Left ventricle myocardium inferior (tissue), 1 donor: Measurements from ENCODE around the gene TPP1. TPM values are rescaled to one million over a fixed set of nuclear protein-coding genes. Genes with fewer than 3 reads are reported as not detected.

ENCODE experiments used
- DNase-seq: peaks from one replicate; pipeline ENCODE4 v3.0.0-alpha.2; 2020
- H3K27ac ChIP-seq: fragments of 200-600 bp; replicated peaks from 2 replicates; pipeline ENCODE4 v1.8.0; 2021
- H3K27me3 ChIP-seq: fragments of 200-600 bp; 2 replicates; pipeline ENCODE4 v1.8.0; 2021; ENCODE audit warnings: low read depth
- H3K36me3 ChIP-seq: fragments of 200-600 bp; 2 replicates; pipeline ENCODE4 v1.8.0; 2021
- H3K4me1 ChIP-seq: fragments of 200-600 bp; 2 replicates; pipeline ENCODE4 v1.8.0; 2021
- H3K4me3 ChIP-seq: fragments of 200-600 bp; 2 replicates; pipeline ENCODE4 v1.8.0; 2021; ENCODE audit warnings: mild to moderate bottlenecking, moderate library complexity
- H3K9me3 ChIP-seq: fragments of 200-600 bp; replicated peaks from 2 replicates; pipeline ENCODE4 v1.8.0; 2021
- intact Hi-C: fragments of 100-400 bp; cut with micrococcal nuclease; formaldehyde crosslinking; loops from one replicate; pipeline ENCODE4 v1.11.0; 2022
- total RNA-seq: library from RNA; stranded (reverse); fragmentation: NEBNext Ultra II Directional; extraction: Animal tissue kit (Norgen Biotek cat#: 25700); gene quantifications from one replicate; pipeline ENCODE4 v1.2.1, GENCODE V29; 2021
- TF ChIP-seq, protein P1 (sequence below): fragments of 200-600 bp; IDR thresholded peaks from 2 replicates; pipeline ENCODE4 v1.8.0; 2021; ENCODE audit warnings: antibody characterized with exemption, mild to moderate bottlenecking, borderline replicate concordance
- donor health status: DM: no; HTN: yes; CAD: no; lungs with severe emphysema.

TPP1 gene
- total RNA-seq, 1 donor from 2014 or later, result 84.2 TPM

DNA sequence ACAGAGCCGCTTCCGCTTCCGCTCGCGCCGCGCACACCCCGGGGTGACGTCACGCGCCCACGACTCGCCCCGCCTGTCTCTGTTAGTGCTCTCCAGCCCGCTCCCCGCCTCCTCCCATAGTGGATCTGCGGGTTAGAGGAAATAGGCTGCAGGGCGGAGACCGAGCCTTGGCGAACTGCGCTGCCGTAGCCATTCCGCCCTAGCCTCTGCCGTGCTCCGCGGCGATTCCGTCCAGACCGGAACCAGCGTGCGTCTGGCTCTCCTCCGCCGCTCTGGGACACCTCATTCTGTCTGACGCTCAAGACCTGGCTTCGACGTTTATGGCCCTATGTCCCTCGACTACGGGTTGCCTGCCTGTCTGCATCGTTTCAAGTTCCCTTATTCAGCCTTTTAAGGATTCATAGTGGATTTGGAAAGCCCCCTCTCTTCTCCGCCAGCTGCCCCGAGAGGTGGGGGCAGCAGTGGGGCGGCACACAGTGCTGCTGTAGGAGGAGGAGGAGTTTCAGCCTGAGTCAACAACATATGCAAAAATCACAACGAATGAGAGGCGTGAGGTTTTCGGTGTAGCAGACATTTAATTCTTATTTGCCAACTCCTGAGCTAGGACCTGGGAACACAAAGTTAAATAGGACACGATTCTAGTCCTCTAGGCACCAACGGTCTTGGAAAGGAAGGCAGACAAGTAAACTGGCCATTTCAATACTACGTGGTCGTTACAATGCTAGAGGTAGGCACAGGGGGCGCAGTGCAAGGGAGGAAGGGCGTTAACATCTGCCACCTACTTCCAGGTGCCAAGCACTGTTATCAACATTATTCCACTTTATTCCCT is 6.8 kb downstream of the TPP1 start, which contains the start of gene TAF10:
Gene TAF10, minus strand, starts transcription at position 4 of the 829 bp plus-strand sequence. CDS start 27 bp downstream, outside the sequence.
- intact Hi-C loops, result no loop called here
- H3K36me3 ChIP-seq, result peaks cover 60% of the 10 kb centered on the region
- TF ChIP-seq, protein P1, sequence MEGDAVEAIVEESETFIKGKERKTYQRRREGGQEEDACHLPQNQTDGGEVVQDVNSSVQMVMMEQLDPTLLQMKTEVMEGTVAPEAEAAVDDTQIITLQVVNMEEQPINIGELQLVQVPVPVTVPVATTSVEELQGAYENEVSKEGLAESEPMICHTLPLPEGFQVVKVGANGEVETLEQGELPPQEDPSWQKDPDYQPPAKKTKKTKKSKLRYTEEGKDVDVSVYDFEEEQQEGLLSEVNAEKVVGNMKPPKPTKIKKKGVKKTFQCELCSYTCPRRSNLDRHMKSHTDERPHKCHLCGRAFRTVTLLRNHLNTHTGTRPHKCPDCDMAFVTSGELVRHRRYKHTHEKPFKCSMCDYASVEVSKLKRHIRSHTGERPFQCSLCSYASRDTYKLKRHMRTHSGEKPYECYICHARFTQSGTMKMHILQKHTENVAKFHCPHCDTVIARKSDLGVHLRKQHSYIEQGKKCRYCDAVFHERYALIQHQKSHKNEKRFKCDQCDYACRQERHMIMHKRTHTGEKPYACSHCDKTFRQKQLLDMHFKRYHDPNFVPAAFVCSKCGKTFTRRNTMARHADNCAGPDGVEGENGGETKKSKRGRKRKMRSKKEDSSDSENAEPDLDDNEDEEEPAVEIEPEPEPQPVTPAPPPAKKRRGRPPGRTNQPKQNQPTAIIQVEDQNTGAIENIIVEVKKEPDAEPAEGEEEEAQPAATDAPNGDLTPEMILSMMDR, result peak; percentile 52
- peaks cover 60% of the 10 kb centered on the region for H3K4me1 ChIP-seq
- no peaks in the 10 kb centered on the region for H3K9me3 ChIP-seq
- peak; percentile 99 for DNase-seq
- H3K27ac ChIP-seq, result peak within 1 kb of the TSS; percentile 99
- H3K27me3 ChIP-seq, result no peaks in the 10 kb centered on the region
- H3K4me3 ChIP-seq, result peak within 1 kb of the TSS; percentile 83

DNA sequence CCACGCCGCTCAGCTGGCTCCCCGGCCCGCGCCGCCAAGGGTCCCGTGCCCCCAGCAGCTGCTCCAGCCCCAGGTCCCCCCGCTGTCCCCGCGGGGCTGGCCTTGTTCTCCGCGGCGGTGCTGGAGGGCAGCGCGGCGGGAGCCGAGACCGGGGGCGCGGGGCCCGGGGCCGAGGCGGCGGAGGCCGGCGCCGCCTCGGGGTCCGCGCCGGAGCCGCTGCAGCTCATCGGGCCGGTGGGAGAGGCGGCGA is 7.3 kb downstream of the TPP1 start:
- Histone ChIP-seq H3K27ac (peak overlapping the region; percentile 99), H3K36me3 (peaks cover 60% of the 10 kb centered on the region), H3K4me3 (peak overlapping the region; percentile 83), H3K27me3 (no peaks in the 10 kb centered on the region), H3K9me3 (no peaks in the 10 kb centered on the region), H3K4me1 (peaks cover 62% of the 10 kb centered on the region)
- DNase-seq, result no peak
- TF ChIP-seq, protein P1, result no peak
- intact Hi-C loops, result no loop called here

DNA sequence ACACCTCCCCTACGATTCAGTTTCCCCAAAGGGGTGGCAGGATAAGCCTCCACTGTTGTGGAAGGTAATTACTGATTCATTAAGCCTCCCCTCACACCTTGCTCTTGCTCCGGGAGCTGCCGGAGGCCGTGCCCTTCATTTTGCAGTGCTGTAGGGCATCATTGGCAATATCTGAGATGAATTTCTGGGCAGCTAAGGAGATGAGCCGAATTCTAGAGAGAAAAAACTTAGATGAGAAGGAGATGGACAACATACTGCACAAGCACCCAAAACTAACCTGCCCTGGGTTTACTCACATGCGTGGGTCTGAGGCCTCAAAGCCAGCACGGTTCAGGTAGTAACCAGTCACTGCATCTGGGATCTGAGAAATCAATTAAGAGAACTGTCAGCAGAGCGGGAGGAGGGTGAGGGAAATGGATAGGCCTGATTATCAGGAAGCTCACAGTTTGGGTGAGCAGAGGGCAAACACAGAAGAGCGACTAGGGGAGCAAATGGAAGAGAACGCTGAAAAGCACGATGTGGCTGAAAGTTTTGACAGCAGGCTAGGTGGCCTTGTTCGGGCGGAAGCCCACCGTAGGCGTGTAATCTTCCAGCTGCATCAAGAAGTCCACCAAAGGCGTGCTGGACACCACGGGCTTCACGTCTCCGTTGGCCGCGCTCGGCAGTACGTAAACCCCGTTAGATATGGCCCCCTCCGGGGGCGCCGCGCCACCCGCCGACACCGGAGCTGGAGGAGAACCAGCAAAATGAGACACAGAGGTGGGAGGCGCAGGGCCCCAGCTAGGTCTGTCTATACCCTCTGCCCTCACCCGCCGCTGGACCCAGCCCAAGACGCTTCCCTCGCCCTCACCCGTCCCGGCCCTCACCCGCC is 7.9 kb downstream of the TPP1 start:
- TF ChIP-seq, protein P1, result no peak
- no peaks in the 10 kb centered on the region for H3K27me3 ChIP-seq
- intact Hi-C loops, result no loop called here
- H3K36me3 ChIP-seq, result peaks cover 56% of the 10 kb centered on the region
- peak overlapping the region; percentile 99 for H3K27ac ChIP-seq
- peak overlapping the region; percentile 83 for H3K4me3 ChIP-seq
- DNase-seq, result peak; percentile 48
- H3K9me3 ChIP-seq, result no peaks in the 10 kb centered on the region
- peaks cover 68% of the 10 kb centered on the region for H3K4me1 ChIP-seq

DNA sequence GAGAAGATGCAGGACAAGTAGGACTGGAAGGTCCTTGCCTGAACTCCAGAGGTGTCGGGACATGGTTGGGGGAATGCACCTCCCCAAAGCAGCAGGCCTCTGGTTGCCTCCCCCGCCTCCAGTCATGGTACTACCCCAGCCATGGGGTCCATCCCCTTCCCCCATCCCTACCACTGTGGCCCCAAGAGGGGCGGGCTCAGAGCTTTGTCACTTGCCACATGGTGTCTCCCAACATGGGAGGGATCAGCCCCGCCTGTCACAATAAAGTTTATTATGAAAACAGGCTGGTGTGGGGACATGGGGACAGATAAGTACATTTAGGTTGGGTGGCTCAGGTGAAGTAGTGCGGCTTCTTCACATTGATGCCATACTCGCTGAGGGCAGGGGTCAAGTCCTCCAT is 8.6 kb downstream of the TPP1 start:
- H3K4me3 ChIP-seq, result peak overlapping the region; percentile 83
- H3K4me1 ChIP-seq, result peaks cover 75% of the 10 kb centered on the region

DNA sequence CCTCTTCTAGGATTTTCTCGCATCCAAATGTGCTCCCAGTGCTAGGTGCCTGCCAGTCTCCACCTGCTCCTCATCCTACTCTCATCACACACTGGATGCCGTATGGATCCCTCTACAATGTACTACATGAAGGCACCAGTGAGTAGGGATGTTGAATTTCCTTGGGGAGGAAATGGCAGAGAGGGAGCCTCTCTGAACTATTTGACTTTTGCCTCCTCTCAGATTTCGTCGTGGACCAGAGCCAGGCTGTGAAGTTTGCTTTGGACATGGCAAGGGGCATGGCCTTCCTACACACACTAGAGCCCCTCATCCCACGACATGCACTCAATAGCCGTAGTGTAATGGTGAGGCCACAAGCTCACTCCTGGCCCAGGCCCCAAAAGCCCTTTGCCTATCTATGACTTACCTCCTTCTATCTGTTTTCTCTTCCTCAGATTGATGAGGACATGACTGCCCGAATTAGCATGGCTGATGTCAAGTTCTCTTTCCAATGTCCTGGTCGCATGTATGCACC is 9.7 kb downstream of the TPP1 start:
- intact Hi-C loops, result no loop called here
- H3K4me1 ChIP-seq, result peaks cover 85% of the 10 kb centered on the region
- TF ChIP-seq, protein P1, result no peak

More for the DNA sequence above, 8.6 kb downstream of the TPP1 start:
- Histone ChIP-seq H3K9me3 (no peaks in the 10 kb centered on the region), H3K27ac (peak overlapping the region; percentile 99), H3K27me3 (no peaks in the 10 kb centered on the region), H3K36me3 (peaks cover 49% of the 10 kb centered on the region)
- TF ChIP-seq, protein P1, result no peak
- intact Hi-C loops, result no loop called here
- DNase-seq, result no peak

More for the DNA sequence above, 9.7 kb downstream of the TPP1 start:
- DNase-seq, result no peak
- H3K27ac ChIP-seq, result peak overlapping the region; percentile 7
- H3K36me3 ChIP-seq, result peaks cover 38% of the 10 kb centered on the region
- no peak overlapping the region for H3K4me3 ChIP-seq
- H3K27me3 ChIP-seq, result no peaks in the 10 kb centered on the region
- H3K9me3 ChIP-seq, result no peaks in the 10 kb centered on the region
